Inflammatory macrophage treated with lipopolysaccharide for 4 hours (primary cell): ENCODE data around the gene ADH5.
"Not testable (repeated sequence)": the region's sequence is repeated elsewhere in the genome, so short reads cannot be mapped to it uniquely, and the experiment has no call there.

ENCODE experiments used
- DNase-seq: peaks from one replicate; pipeline ENCODE4 v3.0.0-alpha.2; 2020

ADH5 gene

GRCh38 chr4:99082192-99082591 lies 6.4 kb downstream of the ADH5 start:
- no peak for DNase-seq

GRCh38 chr4:99080869-99081268 lies 7.7 kb downstream of the ADH5 start:
- not testable (repeated sequence) for DNase-seq

- no peak for DNase-seq
These were observed 8.8 kb downstream of the ADH5 start for GRCh38 chr4:99079625-99080295.

GRCh38 chr4:99078931-99079624 lies 9.5 kb downstream of the ADH5 start:
- no peak for DNase-seq

- no peak for DNase-seq
These were observed 10.3 kb downstream of the ADH5 start for GRCh38 chr4:99078336-99078735.

GRCh38 chr4:99077177-99077576 lies 11.4 kb downstream of the ADH5 start:
- no peak for DNase-seq

- DNase-seq = no peak
These were observed 12.2 kb downstream of the ADH5 start for GRCh38 chr4:99076292-99076976.

GRCh38 chr4:99074816-99075215 lies 13.8 kb downstream of the ADH5 start:
- DNase-seq = no peak

GRCh38 chr4:99071159-99071558 lies 17.4 kb downstream of the ADH5 start:
- no peak for DNase-seq

- no peak for DNase-seq
These were observed 21.0 kb downstream of the ADH5 start for GRCh38 chr4:99067617-99068016.

GRCh38 chr4:99065521-99065920 lies 23.1 kb downstream of the ADH5 start:
- DNase-seq = not testable (repeated sequence)

GRCh38 chr4:99062120-99062519 lies 26.5 kb downstream of the ADH5 start:
- no peak for DNase-seq

- no peak for DNase-seq
These were observed 27.4 kb downstream of the ADH5 start for GRCh38 chr4:99061048-99061700.

GRCh38 chr4:99059550-99059949 lies 29.0 kb downstream of the ADH5 start:
- no peak for DNase-seq

- no peak for DNase-seq
These were observed 30.4 kb downstream of the ADH5 start for GRCh38 chr4:99058228-99058627.

GRCh38 chr4:99054428-99054994 lies 34.1 kb downstream of the ADH5 start:
- no peak for DNase-seq

- peak; percentile 40 for DNase-seq
These were observed 35.7 kb downstream of the ADH5 start for GRCh38 chr4:99052902-99053301.

- no peak for DNase-seq
These were observed 40.9 kb downstream of the ADH5 start for GRCh38 chr4:99047710-99048109.

GRCh38 chr4:99043346-99043745 lies 45.2 kb downstream of the ADH5 start:
- DNase-seq = no peak

GRCh38 chr4:99038213-99038612 lies 50.4 kb downstream of the ADH5 start:
- DNase-seq = no peak

- no peak for DNase-seq
These were observed 54.6 kb downstream of the ADH5 start for GRCh38 chr4:99033956-99034355.

GRCh38 chr4:99029852-99030251 lies 58.7 kb downstream of the ADH5 start:
- DNase-seq = no peak

- no peak for DNase-seq
These were observed 59.4 kb downstream of the ADH5 start for GRCh38 chr4:99029018-99029735.
